ENCODE measurements around the gene TARS1. TPM values are rescaled to one million over a fixed set of nuclear protein-coding genes. Genes with fewer than 3 reads are reported as not detected.

TARS1 gene
- 127 and 128 TPM in 2 replicates for total RNA-seq (2013; cell fraction: nucleolus; rRNA removed)
- total RNA-seq (2014; rRNA removed) (198 and 242 TPM in 2 replicates), total RNA-seq (2014; rRNA removed; fragmentation: Illumina TruSeq; extraction: Trizol) (320 and 350 TPM in 2 replicates), total RNA-seq (2021) (212 and 216 TPM in 2 replicates), polyA plus RNA-seq (2011; rRNA removed) (172 and 312 TPM in 2 replicates), polyA plus RNA-seq (2014; fragmentation: Illumina TruSeq; extraction: Trizol) (271 and 346 TPM in 2 replicates), polyA plus RNA-seq (2014; fragmentation: Nextera tagmentation; extraction: Ambion mirVana) (100 to 1,000 TPM; 163 to 244 TPM), polyA plus RNA-seq (2014; rRNA removed) (170 and 210 TPM in 2 replicates), polyA plus RNA-seq (2016; fragmentation: Nextera tagmentation; extraction: Ambion mirVana) (100 to 1,000 TPM; 244 to 254 TPM), polyA minus RNA-seq (2011; rRNA and poly(A)+ RNA removed) (106 and 119 TPM in 2 replicates), Bru-seq, nascent RNA (percentile 97 among the genes with signal in this experiment), BruChase-seq, experiment 1, labeled RNA remaining after a 6-hour chase (percentile 97 among the genes with signal in this experiment), BruChase-seq, experiment 2, labeled RNA remaining after a 2-hour chase (percentile 98 among the genes with signal in this experiment)
- polyA plus RNA-seq (2011; ENCODE audit: low read depth): 164 TPM
- 80.0 and 82.0 TPM in 2 replicates for polyA plus RNA-seq (2011; cell fraction: cytosol; rRNA removed)
- polyA plus RNA-seq (2011; cell fraction: nucleus; rRNA removed): 92.9 and 108 TPM in 2 replicates
- polyA plus RNA-seq (2012): 148 and 162 TPM in 2 replicates
- polyA minus RNA-seq (2011; cell fraction: cytosol; rRNA and poly(A)+ RNA removed): 62.0 and 73.3 TPM in 2 replicates
- polyA minus RNA-seq (2011; cell fraction: nucleus; rRNA and poly(A)+ RNA removed): 37.8 and 55.5 TPM in 2 replicates
- long read RNA-seq, experiment 1, full-length matches to known transcripts: 244 of 287 reads
- long read RNA-seq, experiment 1, partial matches to known transcripts: 36 of 287 reads
- long read RNA-seq, experiment 1, other reads (novel, unspliced or antisense): 7 of 287 reads
- long read RNA-seq, experiment 2, full-length matches to known transcripts: 1,237 of 1,615 reads
- long read RNA-seq, experiment 2, partial matches to known transcripts: 336 of 1,615 reads
- long read RNA-seq, experiment 2, other reads (novel, unspliced or antisense): 42 of 1,615 reads

DNA sequence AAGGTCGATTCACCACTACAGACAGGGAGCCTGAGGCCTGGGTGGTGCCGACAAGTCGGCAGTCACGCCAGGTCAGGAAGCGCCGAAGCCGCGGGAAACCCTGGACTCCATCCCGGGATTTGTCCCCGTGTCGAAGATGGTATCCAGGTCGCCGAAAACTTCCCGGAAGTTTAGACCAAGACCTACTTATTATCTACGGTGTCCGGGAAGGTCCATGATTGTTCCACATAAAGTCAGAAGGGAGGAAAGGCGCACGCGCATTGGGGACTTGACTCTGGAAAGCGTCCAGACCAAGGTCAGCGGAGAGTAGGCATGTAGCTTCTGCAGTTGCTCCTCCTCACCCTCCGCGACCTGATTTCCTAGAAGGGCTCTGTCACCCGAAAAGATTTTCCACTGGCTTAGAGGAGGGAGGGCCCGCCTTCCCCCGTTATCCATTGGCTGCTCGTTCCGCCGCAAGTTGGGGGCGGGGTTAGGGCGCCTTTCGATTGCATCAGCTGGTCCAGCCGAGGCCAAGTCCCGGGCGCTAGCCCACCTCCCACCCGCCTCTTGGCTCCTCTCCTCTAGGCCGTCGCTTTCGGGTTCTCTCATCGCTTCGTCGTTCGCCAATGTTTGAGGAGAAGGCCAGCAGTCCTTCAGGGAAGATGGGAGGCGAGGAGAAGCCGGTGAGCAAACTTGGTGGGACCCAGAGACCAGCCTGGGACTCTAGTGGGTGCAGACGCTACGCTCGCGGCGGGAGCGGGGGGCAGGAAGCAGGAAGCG is at the start of gene TARS1:
TARS1 (plus strand) TSS at position 484 of the 759 bp plus-strand sequence; CDS start at position 606, 122 bp downstream.
- Histone ChIP-seq H3K4me2 (ENCODE audit: control insufficient read depth, insufficient read depth) (peak within 1 kb of the TSS; percentile 86), H4K20me1 (ENCODE audit: control insufficient read depth, insufficient read depth) (no peaks in the 10 kb centered on the region), H2AFZ (ENCODE audit: control insufficient read depth, low read depth, low read length) (peak within 1 kb of the TSS; percentile 90), H3K79me2 (ENCODE audit: control insufficient read depth, insufficient read depth, low read length) (peaks cover 71% of the 10 kb centered on the region), H3K27me3 (replicated peaks in 1 of 2; ENCODE audit: control insufficient read depth in 2 of 2, insufficient read depth in 2 of 2, low read length in 1 of 2) (no peaks in the 10 kb centered on the region), H3K9ac (ENCODE audit: control insufficient read depth, insufficient read depth, low read length) (peak within 1 kb of the TSS; percentile 92), H3K4me1 (ENCODE audit: control insufficient read depth, insufficient read depth, low read length) (no peaks in the 10 kb centered on the region), H3K4me3 (peak within 1 kb of the TSS; percentile 96), H3K9me3 (replicated peaks; ENCODE audit: control insufficient read depth, insufficient read depth, low read length) (no peaks in the 10 kb centered on the region), H3K36me3 (ENCODE audit: control insufficient read depth in 2 of 2, insufficient read depth in 2 of 2, low read length in 1 of 2) (peaks cover 0 to 4% of the 10 kb centered on the region in 2 experiments; a peak in 2 of 4 replicates), H3K27ac (ENCODE audit: control insufficient read depth, insufficient read depth) (peak within 1 kb of the TSS; percentile 92)
- POLR2A ChIA-PET: interaction anchor here (2.1 kb wide), 1 partner anchor 530 kb away, joined by 5 read pairs; no protein-coding TSS in a partner anchor
- intact Hi-C loops (cut with micrococcal nuclease; ENCODE audit: unreplicated experiment) (loop anchor here (1.0 to 10.0 kb wide), 2 partner anchors 234 to 494 kb away; no protein-coding TSS in a partner anchor), in situ Hi-C loops (cut with MboI) (loop anchor here (5.0 to 25.0 kb wide), 3 partner anchors 492 to 1474 kb away; partner anchors contain the start of genes BRIX1 and RAD1)
- RAD21 ChIA-PET (ENCODE audit: unreplicated experiment): interaction anchor here (1.2 to 4.8 kb wide), 4 partner anchors 235 to 529 kb away, joined by 3 to 83 read pairs (median 18); partner anchors contain the start of gene RXFP3
- no TSS peak for BruUV-seq (replicated peaks)
- FAIRE-seq (peak; percentile 88), ATAC-seq (peak; percentile 94), DNase-seq (ENCODE audit: low read depth, low spot score) (peak; percentile 100)
- SMC1A ChIA-PET (ENCODE audit: uncharacterized antibody, unreplicated experiment): interaction anchor here (1.0 to 5.0 kb wide), 5 partner anchors 13 to 529 kb away, joined by 3 to 65 read pairs (median 5); partner anchors contain the start of gene RXFP3
- WGBS (ENCODE audit: insufficient coverage, insufficient replicate concordance, low lambda C conversion rate, missing lambda C conversion rate): under 1% methylated on average over 52 of the region's 52 CpGs
- CTCF ChIA-PET: interaction anchor here (1.0 to 4.5 kb wide), 4 partner anchors 493 to 537 kb away, joined by 3 to 40 read pairs (median 14); no protein-coding TSS in a partner anchor
- TF ChIP-seq MTA3 (IDR thresholded peaks at IDR 0.05; ENCODE audit: borderline replicate concordance, low read length): no peak
- TF ChIP-seq NBN (IDR thresholded peaks at IDR 0.05): peak; percentile 86
- TF ChIP-seq MEF2B (IDR thresholded peaks at IDR 0.05; ENCODE audit: partially characterized antibody, poor library complexity, severe bottlenecking): no peak
- TF ChIP-seq SREBF1 (IDR thresholded peaks at IDR 0.05; ENCODE audit: low read length): no peak
- 0 out of 4 replicates have a peak, but pooled peaks of 1 of the 2 experiments have one; percentile 12 for TF ChIP-seq SRF (IDR thresholded peaks at IDR 0.05; ENCODE audit: low read depth in 2 of 2, low read length in 2 of 2)
- TF ChIP-seq SIX5 (IDR thresholded peaks at IDR 0.05; ENCODE audit: low read depth, low read length, severe bottlenecking): no peak
- TF ChIP-seq, protein P1, sequence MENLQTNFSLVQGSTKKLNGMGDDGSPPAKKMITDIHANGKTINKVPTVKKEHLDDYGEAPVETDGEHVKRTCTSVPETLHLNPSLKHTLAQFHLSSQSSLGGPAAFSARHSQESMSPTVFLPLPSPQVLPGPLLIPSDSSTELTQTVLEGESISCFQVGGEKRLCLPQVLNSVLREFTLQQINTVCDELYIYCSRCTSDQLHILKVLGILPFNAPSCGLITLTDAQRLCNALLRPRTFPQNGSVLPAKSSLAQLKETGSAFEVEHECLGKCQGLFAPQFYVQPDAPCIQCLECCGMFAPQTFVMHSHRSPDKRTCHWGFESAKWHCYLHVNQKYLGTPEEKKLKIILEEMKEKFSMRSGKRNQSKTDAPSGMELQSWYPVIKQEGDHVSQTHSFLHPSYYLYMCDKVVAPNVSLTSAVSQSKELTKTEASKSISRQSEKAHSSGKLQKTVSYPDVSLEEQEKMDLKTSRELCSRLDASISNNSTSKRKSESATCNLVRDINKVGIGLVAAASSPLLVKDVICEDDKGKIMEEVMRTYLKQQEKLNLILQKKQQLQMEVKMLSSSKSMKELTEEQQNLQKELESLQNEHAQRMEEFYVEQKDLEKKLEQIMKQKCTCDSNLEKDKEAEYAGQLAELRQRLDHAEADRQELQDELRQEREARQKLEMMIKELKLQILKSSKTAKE (IDR thresholded peaks at IDR 0.05; ENCODE audit: low read depth, poor library complexity, severe bottlenecking): no peak
- TF ChIP-seq TAF1 (IDR thresholded peaks at IDR 0.05; ENCODE audit: borderline replicate concordance, low read depth, low read length): peak; percentile 41; the same call in 1 of the 2 replicates
- TF ChIP-seq IKZF1 (conservative IDR thresholded peaks at IDR 0.05): peak; percentile 94
- TF ChIP-seq POLR2A (IDR thresholded peaks at IDR 0.05; ENCODE audit: low read depth, low read length): peak; percentile 95
- peak; percentile 59; the same call in 1 of the 2 replicates for TF ChIP-seq LARP7 (IDR thresholded peaks at IDR 0.05)
- TF ChIP-seq HCFC1 (IDR thresholded peaks at IDR 0.05; ENCODE audit: low read length): peak; percentile 49; the same call in 1 of the 2 replicates
- TF ChIP-seq, protein P2, sequence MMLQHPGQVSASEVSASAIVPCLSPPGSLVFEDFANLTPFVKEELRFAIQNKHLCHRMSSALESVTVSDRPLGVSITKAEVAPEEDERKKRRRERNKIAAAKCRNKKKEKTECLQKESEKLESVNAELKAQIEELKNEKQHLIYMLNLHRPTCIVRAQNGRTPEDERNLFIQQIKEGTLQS (IDR thresholded peaks at IDR 0.05; ENCODE audit: borderline replicate concordance, extremely low read depth, low read depth, low read length): no peak
- TF ChIP-seq, protein P3, sequence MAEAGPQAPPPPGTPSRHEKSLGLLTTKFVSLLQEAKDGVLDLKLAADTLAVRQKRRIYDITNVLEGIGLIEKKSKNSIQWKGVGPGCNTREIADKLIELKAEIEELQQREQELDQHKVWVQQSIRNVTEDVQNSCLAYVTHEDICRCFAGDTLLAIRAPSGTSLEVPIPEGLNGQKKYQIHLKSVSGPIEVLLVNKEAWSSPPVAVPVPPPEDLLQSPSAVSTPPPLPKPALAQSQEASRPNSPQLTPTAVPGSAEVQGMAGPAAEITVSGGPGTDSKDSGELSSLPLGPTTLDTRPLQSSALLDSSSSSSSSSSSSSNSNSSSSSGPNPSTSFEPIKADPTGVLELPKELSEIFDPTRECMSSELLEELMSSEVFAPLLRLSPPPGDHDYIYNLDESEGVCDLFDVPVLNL (IDR thresholded peaks at IDR 0.05; ENCODE audit: low read depth, low read length): 0 out of 2 replicates have a peak, but pooled peaks have one; percentile 39
